ENCODE measurements around the gene PLPPR3. TPM values are rescaled to one million over a fixed set of nuclear protein-coding genes. Genes with fewer than 3 reads are reported as not detected.

The PLPPR3 gene
- total RNA-seq, 1 donor, result 5.9 TPM

DNA sequence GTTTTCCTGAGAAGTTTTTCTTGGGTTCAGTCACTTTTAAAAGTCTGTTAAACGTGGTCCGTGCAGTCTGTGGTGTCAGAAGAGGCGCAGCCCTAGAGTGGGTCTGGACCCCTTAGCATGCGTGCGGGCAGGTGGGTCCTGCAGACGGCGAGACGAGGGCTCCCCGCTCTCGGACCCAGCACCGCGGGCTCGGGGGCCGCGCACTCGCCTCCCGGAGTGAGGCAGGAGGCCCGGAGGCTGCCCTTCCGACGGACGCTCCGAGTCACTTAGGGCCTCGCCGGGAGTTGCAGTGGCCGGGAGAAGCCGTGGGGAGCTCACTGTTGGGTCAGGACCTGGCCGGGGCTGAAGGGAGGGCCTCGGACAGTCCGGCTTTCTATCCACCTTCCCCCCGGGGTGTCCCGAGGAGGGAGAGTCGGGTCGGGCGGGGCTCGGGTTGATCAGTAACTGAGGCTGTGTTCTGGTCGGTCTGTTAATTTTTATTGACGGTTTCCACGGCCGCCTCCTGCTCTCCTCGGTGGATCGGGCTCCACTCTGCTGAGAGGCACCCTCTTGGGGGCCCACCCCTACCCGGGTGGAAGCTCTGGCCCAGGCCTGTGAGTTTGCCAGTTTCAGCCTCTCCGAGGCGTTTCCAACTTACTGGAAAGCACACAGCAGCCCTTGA, 23.2 kb downstream of the PLPPR3 start:
- no peak for DNase-seq (ENCODE audit: low read depth in 2 of 3, low spot score in 2 of 3)

DNA sequence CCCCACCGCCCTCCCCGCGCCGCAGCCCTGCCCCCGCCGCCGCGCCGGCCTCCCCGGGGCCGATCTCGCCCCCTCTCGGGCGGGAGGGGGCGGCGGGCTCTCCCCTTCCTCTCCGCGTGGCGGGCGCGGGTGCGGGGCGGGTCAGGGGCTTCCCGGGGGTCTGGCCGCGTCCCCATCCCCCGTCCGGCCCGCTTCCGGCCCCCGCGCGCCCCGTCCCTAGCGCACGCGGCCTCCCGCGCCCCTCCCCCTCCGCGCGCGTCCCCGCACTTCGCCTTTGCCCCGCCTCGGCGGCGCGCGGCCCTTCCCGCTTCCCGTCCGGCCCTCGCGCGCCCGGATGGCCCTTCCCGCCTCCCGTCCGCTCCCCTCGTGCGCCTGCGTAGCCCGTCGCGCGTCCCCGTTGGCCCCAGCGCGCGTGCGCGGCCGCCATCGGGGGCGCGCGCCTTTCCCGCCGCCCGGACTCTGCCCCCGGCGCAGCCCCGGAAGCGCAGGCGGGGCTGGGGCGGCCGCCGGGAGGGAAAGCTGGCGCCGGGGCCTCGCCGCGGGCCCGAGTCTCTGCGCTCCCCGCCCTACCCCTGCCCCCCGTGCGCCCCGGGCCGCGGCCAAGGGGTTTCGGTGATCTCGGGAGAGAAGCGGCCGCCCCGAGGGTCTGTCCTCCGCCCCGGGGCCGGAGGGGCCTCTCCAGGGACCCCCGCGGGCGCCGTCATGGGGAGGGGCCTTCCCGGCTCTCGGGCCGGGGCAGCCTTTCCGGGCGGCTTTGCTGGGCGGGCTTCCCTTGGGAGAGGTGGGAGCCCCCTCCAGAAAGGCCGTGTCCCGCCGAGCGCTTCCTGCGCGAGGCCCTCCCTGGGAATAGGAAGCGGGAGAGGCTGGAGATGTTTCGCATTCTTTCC, 24.0 kb downstream of the PLPPR3 start:
- peak; percentile 76 to 85 (median 84) for DNase-seq (ENCODE audit: low read depth in 2 of 3, low spot score in 2 of 3)

DNA sequence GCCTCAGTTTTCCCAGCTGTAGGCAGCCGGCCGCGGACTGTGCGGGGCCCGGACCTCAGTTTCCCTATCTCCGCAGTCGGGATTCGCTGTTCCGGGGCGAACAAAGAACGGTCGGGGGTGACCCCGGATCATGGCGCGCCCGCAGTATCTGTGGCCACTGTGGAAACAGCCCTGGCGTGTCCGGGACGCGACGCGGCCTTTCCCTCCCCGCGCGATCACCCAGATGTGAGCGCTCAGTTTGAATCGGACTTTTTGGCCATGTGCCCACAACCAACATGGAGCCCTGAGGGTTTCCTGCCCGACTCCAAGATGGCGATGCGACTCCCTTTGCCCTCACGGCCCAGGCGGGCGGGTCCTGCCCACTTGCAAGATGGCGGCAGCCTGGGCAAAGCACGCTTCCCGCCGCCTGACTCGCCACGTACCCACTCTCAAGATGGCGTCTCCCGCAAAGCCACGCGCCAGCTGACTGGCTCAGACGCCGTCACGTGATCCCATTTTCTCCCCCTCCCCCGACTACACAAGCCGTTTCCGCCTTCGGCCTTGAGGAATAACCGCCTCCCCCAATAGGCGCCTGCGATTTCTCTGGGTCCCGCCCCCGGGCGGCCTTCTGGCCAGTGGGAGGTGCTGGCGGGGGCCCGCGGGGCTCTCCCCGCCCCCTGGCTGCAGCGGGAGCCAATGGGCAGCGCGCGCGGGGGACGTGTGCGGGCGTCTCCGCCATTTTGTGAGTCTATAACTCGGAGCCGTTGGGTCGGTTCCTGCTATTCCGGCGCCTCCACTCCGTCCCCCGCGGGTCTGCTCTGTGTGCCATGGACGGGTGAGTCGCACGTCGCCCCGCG, 24.8 kb downstream of the PLPPR3 start, which contains the start of gene PTBP1:
TSS of gene PTBP1 (plus strand) at position 761 of the 836 bp plus-strand sequence. CDS start at position 807, 46 bp downstream.
- peak; percentile 95 to 100 (median 100) for DNase-seq (ENCODE audit: low read depth in 2 of 3, low spot score in 2 of 3)

DNA sequence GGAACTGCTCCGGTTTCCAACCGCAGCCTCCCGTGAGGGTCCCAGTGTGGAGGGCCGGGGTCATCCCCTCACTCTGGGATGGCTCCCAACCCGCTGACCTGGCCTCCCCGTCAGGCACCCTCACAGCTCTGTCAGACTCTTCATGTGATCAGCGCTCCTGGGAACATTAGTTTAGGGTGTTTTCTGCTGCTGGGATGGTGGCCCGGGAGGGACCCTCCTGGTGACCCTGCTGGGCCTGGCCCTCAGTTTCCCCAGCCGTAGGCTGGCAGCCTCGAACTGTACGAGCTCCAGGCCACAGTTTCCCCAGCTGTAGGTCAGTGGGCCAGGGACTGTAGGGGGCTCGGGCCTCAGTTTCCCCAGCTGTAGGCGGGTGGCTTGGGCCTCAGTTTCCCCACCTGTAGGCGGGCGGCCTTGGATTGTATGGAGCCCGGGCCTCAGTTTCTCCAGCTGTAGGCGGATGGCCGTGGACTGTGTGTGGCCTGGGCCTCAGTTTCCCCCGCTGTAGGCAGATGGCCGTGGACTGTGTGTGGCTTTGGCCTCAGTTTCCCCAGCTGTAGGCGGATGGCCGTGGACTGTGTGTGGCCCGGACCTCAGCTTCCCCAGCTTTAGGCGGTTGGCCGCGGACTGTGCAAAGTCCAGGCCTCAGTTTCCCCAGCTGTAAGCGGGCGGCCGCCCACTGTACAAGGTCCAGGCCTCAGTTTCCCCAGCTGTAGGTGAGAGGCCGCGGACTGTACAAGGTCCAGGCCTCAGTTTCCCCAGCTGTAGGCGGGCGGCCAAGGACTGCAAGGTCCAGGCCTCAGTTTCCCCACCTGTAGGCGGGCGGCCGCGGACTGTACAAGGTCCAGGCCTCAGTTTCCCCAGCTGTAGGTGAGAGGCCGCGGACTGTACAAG, 25.8 kb downstream of the PLPPR3 start:
- no peak for DNase-seq (ENCODE audit: low read depth in 2 of 3, low spot score in 2 of 3)

DNA sequence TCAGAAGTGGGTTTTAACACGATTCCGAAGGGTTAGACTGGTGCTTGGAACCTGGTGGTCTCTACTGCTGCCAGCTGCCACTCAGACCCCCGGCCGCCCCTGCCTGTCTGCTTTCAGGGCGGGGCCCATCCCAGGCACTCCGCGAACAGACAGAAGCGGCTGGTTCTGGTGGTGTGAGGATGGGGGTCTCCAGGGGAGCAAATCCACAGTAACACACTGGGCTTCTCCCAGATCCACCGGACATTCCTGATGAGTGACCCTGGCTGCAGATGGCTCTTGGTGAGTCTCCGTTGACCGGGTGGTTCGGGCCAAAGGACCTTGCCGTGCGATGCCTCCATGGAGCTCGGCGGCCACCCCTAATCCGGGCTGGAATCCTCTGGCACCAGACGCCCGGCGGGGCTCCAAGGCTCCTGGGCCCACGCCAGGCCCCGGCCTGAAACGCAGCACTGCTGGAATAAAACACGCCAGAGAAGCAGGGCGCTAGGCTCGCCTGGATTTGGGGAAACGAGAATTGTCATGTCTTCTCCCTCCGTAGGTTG, 26.6 kb downstream of the PLPPR3 start:
- no peak for DNase-seq (ENCODE audit: low read depth in 2 of 3, low spot score in 2 of 3)

DNA sequence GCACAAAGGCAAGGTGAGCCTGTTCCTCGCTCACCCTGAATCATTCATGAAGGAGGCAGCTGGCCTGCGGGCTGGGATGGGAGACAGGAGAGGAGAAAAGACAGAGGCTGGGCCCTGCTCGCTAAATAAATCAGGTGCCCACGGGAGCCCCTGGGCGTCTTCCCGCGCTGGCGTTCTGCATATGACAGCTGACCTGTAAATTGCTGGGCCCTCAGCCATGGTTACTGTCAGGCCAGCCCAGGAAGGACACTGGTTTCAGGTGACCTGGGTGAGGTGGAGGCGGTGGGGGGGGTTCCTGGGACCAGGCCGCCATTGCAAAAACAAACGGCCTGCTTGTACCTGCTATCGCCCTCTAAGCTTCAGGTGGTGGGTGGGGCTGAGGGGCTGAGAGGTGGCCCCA, 27.9 kb downstream of the PLPPR3 start:
- no peak for DNase-seq (ENCODE audit: low read depth in 2 of 3, low spot score in 2 of 3)

DNA sequence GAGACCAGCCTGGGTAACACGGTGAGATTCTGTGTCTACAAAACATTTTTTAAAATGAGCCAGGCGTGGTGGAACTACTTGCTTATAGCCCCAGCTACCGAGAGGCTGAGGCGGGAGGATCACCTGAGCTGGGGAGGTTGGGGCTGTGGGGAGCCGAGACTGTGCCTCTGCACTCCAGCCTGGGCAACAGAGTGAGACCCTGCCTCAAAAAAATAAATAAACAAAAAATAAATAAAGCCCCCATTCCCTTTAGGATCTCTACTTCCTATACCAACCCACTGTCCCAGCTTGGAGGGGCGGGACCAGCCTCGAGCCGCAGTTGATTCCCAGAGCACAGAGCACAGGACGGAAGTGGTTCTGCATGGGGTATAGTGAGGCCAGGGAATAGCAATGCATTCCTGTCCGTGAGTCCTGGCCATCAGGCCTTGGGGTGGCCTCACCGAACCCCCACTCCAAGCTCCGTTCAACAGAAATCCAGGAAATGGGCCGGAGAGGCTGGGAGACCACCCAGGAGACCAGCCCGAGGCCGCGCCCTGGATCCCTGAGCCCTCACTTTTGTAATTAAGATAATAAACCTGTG, 29.4 kb downstream of the PLPPR3 start:
- DNase-seq (ENCODE audit: low read depth in 2 of 3, low spot score in 2 of 3), result no peak

DNA sequence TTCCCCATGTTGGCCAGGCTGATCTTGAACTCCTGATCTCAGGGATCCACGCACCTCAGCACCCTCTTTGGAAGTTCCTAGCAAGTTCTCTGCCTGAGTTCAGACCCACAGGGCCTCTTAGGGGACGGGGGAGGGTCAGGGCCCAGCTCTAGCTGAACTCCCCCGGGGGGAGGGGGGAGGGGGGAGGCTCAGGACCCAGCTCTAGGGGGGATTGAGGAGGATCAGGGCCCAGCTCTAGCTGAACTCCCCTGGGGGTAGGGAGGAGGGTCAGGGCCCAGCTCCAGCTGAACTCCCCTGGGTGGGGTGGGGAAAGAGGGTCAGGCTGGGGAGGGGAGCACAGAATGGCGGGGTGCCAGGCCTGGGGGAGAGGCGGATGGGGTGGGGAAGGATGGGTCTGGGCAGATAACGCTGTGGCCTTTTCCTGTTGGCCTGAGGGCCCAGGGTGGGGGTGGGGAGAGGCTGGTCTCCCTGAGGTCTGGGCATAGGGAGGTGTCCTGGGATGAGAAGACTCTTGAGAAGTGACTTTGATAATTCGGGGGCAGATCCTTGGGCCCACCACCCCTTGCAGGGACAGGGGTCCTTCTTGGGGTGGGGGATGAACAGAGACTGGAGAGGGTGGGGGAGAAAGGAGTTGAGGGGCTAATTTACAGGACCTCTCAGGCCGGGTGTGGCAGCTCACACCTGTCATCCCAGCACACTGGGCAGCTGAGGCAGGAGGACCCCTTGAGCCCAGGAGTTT, 30.0 kb downstream of the PLPPR3 start:
- no peak for DNase-seq (ENCODE audit: low read depth in 2 of 3, low spot score in 2 of 3)

DNA sequence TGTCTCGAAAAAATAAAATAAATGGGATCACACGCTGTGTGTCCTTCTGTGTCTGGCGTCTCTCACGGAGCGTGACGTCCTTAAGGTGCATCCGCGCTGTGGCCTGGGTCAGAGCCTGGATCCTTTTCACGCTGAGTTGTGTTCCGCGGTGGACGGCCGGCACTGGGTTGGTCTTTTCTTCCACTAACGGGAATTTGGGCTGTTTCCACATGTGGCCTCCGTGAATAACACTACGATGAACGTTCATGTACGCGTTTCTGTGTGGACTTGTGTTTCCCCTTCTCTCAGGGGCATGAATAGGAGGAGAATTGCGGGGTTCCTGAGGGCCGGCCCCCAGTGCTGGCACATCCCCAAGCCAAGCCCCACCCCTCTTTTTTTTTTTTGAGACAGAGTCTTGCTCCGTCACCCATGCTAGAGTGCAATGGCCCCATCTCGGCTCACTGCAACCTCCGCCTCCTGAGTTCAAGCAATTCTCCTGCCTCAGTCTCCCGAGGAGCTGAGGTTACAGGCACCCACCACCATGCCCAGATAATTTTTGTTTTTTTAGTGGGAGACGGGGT, 30.7 kb downstream of the PLPPR3 start:
- no peak for DNase-seq (ENCODE audit: low read depth in 2 of 3, low spot score in 2 of 3)

DNA sequence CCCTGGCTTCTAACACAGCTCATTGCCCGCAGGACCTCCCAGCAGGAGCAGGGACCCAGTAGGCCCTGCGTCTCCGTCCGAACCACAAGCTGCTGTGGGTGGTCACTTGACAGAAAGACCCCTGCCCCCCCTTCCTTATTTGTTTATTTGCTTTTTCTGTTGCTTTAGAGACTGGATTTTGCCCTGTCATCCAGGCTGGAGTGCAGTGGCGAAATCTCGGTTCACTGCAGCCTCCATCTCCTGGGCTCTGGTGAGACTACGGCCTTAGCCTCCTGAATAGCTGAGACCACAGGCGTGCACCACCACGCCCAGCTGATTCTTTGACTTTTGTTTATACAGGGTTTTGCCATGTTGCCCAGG, 32.1 kb downstream of the PLPPR3 start:
- DNase-seq (ENCODE audit: low read depth in 2 of 3, low spot score in 2 of 3), result peak in 2 of 3 donors; percentile 57 to 63

DNA sequence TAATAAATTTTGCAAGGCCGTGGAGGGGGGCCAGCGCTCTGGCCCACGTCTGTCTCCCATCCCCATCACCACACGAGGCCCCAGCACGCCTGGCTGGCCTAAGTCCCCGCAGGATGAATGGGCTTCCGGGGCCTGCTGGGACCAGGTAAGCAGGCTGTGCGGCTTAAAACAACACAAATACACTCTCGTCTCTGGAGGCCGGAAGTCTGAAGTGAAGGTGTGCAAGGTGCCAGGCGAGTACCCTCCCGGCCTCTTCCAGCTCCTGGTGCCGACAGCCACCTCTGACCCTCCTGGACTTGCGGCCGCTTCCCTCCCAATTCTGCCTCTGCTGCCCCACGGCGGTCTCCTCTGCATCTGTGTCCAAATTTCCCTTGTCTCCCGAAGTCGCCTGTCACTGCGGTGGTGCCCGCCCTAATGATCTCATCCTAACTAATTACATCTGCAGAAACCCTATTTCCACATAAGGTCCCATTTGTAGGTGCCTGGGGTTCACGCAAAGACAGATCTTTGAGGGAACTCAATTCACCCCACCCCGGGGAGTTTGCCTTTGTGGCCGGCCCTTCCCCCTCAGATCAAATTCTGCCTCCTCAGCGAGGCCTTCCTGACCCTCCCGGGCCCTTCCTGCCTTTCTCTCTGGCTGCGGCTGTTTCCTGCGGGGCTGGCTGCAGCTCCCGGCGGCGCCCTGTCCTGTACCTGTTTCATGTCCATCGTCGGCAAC, 32.6 kb downstream of the PLPPR3 start:
- DNase-seq (ENCODE audit: low read depth in 2 of 3, low spot score in 2 of 3), result peak in 1 of 3 donors; percentile 32

DNA sequence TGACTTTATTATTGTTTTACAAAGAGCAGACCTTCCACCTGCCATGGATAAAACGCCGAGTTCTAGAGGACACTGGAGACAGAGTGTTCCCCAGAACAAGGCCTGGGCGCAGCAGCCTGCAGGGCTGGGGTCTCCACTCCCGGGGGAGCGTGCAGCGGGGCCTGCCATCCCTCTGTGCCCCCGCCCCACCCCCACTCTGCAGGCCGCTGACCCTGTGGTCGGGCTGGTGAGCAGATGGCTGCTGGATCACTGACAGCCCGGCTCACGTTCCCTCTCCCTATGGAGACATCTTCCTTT, 33.1 kb downstream of the PLPPR3 start:
- DNase-seq (ENCODE audit: low read depth in 2 of 3, low spot score in 2 of 3), result no peak

DNA sequence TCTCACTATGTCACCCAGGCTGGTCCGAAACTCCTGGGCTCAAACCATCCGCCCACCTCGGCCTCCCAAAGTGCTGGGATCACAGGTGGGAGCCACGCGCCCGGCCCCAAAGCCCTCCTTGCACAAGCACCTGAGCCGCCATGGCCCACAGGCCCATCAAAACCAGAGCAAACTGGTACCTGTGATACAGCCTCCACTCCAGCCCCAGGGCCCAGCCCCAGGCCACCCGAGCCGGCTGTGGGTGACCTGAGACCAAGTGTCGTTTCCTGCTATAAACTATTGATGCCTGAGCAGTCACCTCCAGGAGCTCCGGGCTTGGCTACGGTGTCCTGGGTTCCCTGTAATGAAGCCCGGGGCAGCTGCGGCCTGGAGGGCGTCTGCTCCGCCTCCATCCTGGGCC, 34.2 kb downstream of the PLPPR3 start:
- no peak for DNase-seq (ENCODE audit: low read depth in 2 of 3, low spot score in 2 of 3)

DNA sequence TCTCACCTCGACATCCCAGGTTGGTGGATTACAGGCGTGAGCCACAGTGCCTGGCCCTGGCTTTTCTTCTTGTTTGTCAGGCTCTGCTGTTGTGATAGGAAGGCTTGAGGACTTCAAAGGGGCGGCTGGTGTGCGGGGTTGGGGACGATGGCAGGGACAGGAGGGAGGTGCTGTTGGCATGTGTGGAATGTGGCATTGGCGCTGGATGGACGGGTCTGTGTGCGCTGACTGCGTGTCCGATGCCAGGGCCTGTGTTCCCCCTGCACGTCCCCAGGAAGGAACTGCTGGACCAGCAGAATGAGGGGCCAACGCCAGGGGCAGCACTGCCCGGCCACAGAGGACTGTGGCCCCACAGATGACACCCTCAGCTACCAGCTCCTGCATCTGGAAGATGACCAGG, 37.2 kb downstream of the PLPPR3 start:
- no peak for DNase-seq (ENCODE audit: low read depth in 2 of 3, low spot score in 2 of 3)

DNA sequence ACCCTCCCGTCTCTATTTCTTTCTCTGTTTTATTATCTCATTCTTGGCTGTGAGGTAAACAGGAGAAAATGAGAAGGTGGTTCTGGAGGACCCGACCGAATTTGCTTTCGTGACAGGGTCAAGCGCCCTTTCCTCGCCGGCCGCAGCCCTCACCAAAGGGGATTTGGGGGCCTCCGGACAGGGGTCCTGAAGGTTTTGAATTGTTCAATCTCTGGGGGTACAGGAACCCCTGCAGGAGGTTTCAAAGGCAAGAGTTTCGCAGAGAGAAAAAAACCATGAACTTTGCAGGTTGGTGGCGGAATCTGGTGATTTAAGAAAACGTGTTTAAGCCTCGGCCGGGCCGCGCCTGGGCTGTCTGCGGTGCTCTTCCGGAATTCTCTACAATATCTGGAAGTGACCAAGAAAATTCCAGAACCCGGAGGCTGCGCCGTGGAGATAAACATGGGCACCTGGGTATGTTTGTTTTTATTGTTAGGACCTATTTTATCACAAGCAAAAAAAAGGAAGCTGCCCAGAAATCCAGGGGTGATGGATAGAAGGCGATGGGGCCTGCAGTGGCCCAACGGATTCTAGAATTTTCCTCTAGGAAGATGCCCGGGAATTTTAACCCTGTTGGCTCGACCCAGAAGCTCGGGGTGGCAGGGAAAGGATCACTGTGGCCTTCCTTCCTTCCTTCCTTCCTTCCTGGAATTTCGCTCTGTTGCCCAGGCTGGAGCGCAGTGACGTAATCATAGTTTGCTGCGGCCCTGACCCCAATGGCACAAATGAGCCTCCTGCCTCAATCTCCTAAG, 38.7 kb downstream of the PLPPR3 start:
- no peak for DNase-seq (ENCODE audit: low read depth in 2 of 3, low spot score in 2 of 3)

DNA sequence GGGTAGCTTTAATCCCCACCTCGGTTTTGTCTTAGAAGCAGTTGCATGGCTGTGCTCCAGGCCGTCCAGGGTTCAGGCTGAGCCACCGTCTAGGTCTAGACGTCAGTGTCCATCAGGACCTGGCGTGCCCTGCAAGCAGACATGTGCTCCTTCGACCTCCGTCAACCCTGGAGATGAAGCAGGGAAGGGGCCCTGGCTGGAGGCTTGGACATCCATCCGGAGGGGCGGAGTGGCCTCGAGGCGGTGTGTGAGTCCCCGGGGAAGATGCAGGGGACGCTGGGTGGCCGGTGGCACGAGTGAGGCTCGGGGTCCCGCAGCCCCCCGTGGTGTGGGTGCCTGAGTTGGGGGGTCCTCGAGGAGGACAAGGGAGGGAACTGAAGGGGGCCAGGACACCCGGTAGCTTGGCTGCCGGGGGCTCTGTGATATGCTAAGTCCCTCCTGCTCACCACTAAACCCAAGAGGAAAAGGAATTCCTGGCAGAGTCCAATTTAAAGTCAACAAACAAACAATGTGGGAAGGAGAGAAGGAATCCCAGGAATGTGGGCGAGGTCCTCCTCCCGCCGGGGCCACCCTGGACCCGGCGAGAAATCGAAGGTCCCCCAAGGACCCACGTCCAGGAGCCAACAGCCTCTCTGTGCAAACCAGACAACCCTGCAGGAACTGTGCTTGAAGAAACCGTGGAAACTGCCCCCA, 39.4 kb downstream of the PLPPR3 start:
- no peak for DNase-seq (ENCODE audit: low read depth in 2 of 3, low spot score in 2 of 3)

DNA sequence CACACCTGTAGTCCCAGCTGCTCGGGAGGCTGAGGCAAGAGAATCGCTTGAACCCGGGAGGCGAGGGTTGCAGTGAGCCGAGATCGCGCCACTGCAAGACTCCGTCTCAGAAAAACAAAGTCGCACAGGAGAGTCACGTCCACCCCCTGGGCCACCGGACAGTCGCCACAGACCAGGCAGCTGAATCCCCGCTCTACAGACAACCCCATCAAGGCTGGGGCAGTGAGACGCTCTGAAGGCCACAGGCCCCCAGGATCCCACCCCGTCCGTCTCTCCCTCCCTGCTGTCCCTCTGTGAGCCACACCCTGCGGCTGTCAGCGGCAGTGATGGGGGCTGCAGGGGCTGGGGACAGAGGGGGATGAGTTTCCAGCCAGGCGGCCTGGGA, 40.0 kb downstream of the PLPPR3 start:
- DNase-seq (ENCODE audit: low read depth in 2 of 3, low spot score in 2 of 3), result no peak
